H1 (cell line): ENCODE data around the gene GALNT13. TPM values are rescaled to one million over a fixed set of nuclear protein-coding genes. Genes with fewer than 3 reads are reported as not detected.
A peak's percentile ranks its signal among the peaks of the same experiment; 100 is the strongest.

Experiments used
- CTCF ChIA-PET: fragments of 300-600 bp; sonication (Branson Sonifier 250); formaldehyde crosslinking; loops from one replicate; lab custom pipeline; 2021; ENCODE audit not compliant: partially characterized antibody; lab: Charles Lee
- POLR2A ChIA-PET: fragments of 300-600 bp; sonication (Branson Sonifier 250); formaldehyde crosslinking; loops from one replicate; lab custom pipeline; 2021; ENCODE audit warnings: inconsistent platforms; ENCODE audit not compliant: partially characterized antibody; lab: Charles Lee
- DNase-seq, 2 experiments: peaks; one replicate each; pipeline versions ENCODE4 v3.0.0 to v3.0.0-alpha.2; 2010 to 2022; ENCODE audit warnings: low spot score in 2 of 2, low read depth in 1 of 2, mixed read lengths in 1 of 2
- FAIRE-seq: peaks from 2 replicates; lab custom pipeline; 2011; peaks lifted over from hg19 to GRCh38; lab: Jason Lieb, UNC
- H2AFZ ChIP-seq: 2 replicates; pipeline ENCODE4 v1.8.1; 2012; ENCODE audit warnings: low read length, inconsistent platforms
- H2AK5ac ChIP-seq: 2 replicates; pipeline ENCODE4 v1.6.1; 2013; ENCODE audit warnings: low read depth, low read length
- H2BK120ac ChIP-seq: replicated peaks from 2 replicates; pipeline ENCODE3; 2013; ENCODE audit warnings: low read depth, low read length, inconsistent platforms
- H2BK12ac ChIP-seq: 2 replicates; pipeline ENCODE4 v1.6.1; 2013; ENCODE audit warnings: low read depth, low read length
- H2BK15ac ChIP-seq: 2 replicates; pipeline ENCODE4 v1.6.1; 2013; ENCODE audit warnings: low read length
- H2BK20ac ChIP-seq: 2 replicates; pipeline ENCODE4 v1.6.1; 2013; ENCODE audit warnings: low read length
- H2BK5ac ChIP-seq: 2 replicates; pipeline ENCODE4 v1.6.1; 2013; ENCODE audit warnings: low read depth, low read length
- H3K14ac ChIP-seq: 2 replicates; pipeline ENCODE4 v1.6.1; 2013; ENCODE audit warnings: inconsistent platforms; ENCODE audit not compliant: insufficient read length
- H3K18ac ChIP-seq: 2 replicates; pipeline ENCODE4 v1.6.1; 2013; ENCODE audit warnings: low read length; ENCODE audit errors: extremely low read depth
- H3K23ac ChIP-seq: 2 replicates; pipeline ENCODE4 v1.6.1; 2013; ENCODE audit warnings: inconsistent platforms; ENCODE audit not compliant: insufficient read length
- H3K23me2 ChIP-seq: 2 replicates; pipeline ENCODE4 v1.6.1; 2013; ENCODE audit warnings: low read depth, low read length
- H3K27ac ChIP-seq: 2 replicates; pipeline ENCODE4 v1.6.1; 2011; ENCODE audit warnings: low read depth, low read length, inconsistent platforms
- H3K27me3 ChIP-seq, 4 experiments: replicated peaks in 1 of 4; 1 replicate in 1 of 4; 2 replicates in 3 of 4; pipeline versions ENCODE4 v1.6.1 to v1.8.1; 2011 to 2013; ENCODE audit warnings: low read length in 3 of 4, mild to moderate bottlenecking in 3 of 4, inconsistent platforms in 2 of 4, mixed read lengths in 2 of 4, moderate library complexity in 1 of 4; ENCODE audit not compliant: control insufficient read depth in 3 of 4, insufficient read depth in 3 of 4; ENCODE audit errors: extremely low read depth in 1 of 4
- H3K36me3 ChIP-seq, 4 experiments: 2 replicates each; pipeline versions ENCODE4 v1.6.1 to v1.8.1; 2011 to 2013; ENCODE audit warnings: mild to moderate bottlenecking in 4 of 4, low read length in 3 of 4, moderate library complexity in 2 of 4, control low read depth in 1 of 4, inconsistent platforms in 1 of 4; ENCODE audit not compliant: insufficient read depth in 4 of 4, control insufficient read depth in 2 of 4
- H3K4ac ChIP-seq: replicated peaks from 2 replicates; pipeline ENCODE3; 2013; ENCODE audit warnings: low read length, low read depth, mixed read lengths, inconsistent platforms; ENCODE audit not compliant: insufficient read length
- H3K4me1 ChIP-seq, 4 experiments: replicated peaks in 1 of 4; 1 replicate in 1 of 4; 2 replicates in 3 of 4; pipeline versions ENCODE4 v1.6.1 to v1.8.1; 2011 to 2013; ENCODE audit warnings: low read length in 3 of 4, inconsistent platforms in 2 of 4, mixed read lengths in 1 of 4; ENCODE audit not compliant: insufficient read depth in 4 of 4, control insufficient read depth in 3 of 4
- H3K4me2 ChIP-seq, 2 experiments: 2 replicates each; pipeline versions ENCODE4 v1.6.1 to v1.8.1; 2011 to 2013; ENCODE audit warnings: low read depth in 2 of 2, low read length in 2 of 2, control low read depth in 1 of 2, inconsistent platforms in 1 of 2, mild to moderate bottlenecking in 1 of 2; ENCODE audit not compliant: insufficient read depth in 1 of 2
- H3K4me3 ChIP-seq, 4 experiments: fragments of 200-600, 300-600 bp in 1 of 4; sonication (generic), shearing (Covaris generic), sonication (Bioruptor Twin) in 1 of 4; 2 replicates each; pipeline versions ENCODE4 v1.5.1 to v1.8.1; 2011 to 2016; ENCODE audit warnings: low read length in 4 of 4, low read depth in 3 of 4, control low read depth in 2 of 4, inconsistent platforms in 2 of 4, mild to moderate bottlenecking in 2 of 4, mixed read lengths in 1 of 4, moderate library complexity in 1 of 4; ENCODE audit not compliant: insufficient read depth in 2 of 4; ENCODE audit errors: extremely low read depth in 1 of 4
- H3K56ac ChIP-seq: replicated peaks from 2 replicates; pipeline ENCODE3; 2013; ENCODE audit warnings: low read depth, mild to moderate bottlenecking, mixed read lengths, low read length, inconsistent platforms; ENCODE audit not compliant: insufficient read length
- H3K79me1 ChIP-seq: 2 replicates; pipeline ENCODE4 v1.6.1; 2013; ENCODE audit warnings: low read depth, low read length, control low read depth
- H3K79me2 ChIP-seq, 2 experiments: 2 replicates each; pipeline versions ENCODE4 v1.6.1 to v1.8.1; 2012 to 2013; ENCODE audit warnings: low read length in 2 of 2, mild to moderate bottlenecking in 2 of 2, inconsistent platforms in 1 of 2; ENCODE audit not compliant: insufficient read depth in 2 of 2, control insufficient read depth in 1 of 2
- H3K9ac ChIP-seq, 4 experiments: replicated peaks in 1 of 4; 1 replicate in 1 of 4; 2 replicates in 3 of 4; pipeline versions ENCODE4 v1.6.1 to v1.8.1; 2011 to 2013; ENCODE audit warnings: low read depth in 3 of 4, low read length in 3 of 4, control low read depth in 2 of 4, mild to moderate bottlenecking in 2 of 4, moderate library complexity in 2 of 4, inconsistent platforms in 1 of 4; ENCODE audit errors: extremely low read depth in 1 of 4
- H3K9me3 ChIP-seq, 2 experiments: 2 replicates each; pipeline versions ENCODE4 v1.6.1 to v1.8.1; 2012 to 2013; ENCODE audit warnings: mild to moderate bottlenecking in 2 of 2, moderate library complexity in 2 of 2, control low read depth in 1 of 2, inconsistent platforms in 1 of 2, low read depth in 1 of 2, low read length in 1 of 2, mixed read lengths in 1 of 2; ENCODE audit not compliant: insufficient read depth in 2 of 2
- H4K20me1 ChIP-seq, 2 experiments: replicated peaks in 1 of 2; 2 replicates each; pipeline versions ENCODE3 to v1.8.1; 2011 to 2013; ENCODE audit warnings: inconsistent platforms in 2 of 2, low read length in 2 of 2, mild to moderate bottlenecking in 1 of 2; ENCODE audit not compliant: insufficient read depth in 2 of 2, control insufficient read depth in 1 of 2
- H4K5ac ChIP-seq: 2 replicates; pipeline ENCODE4 v1.6.1; 2013; ENCODE audit warnings: low read length, low read depth, mixed read lengths, inconsistent platforms; ENCODE audit not compliant: insufficient read length
- H4K8ac ChIP-seq: 2 replicates; pipeline ENCODE4 v1.8.0; 2013; ENCODE audit warnings: mild to moderate bottlenecking, moderate library complexity, low read length, inconsistent platforms; ENCODE audit not compliant: insufficient read depth; ENCODE audit errors: extremely low read depth
- H4K91ac ChIP-seq: replicated peaks from 2 replicates; pipeline ENCODE3; 2013; ENCODE audit warnings: low read length, mixed read lengths, inconsistent platforms; ENCODE audit not compliant: insufficient read length
- BRCA1 ChIP-seq: IDR thresholded peaks from 2 replicates; pipeline ENCODE4 v1.6.1; 2012; ENCODE audit warnings: low read depth, low read length, improper control_type of control experiment
- RBBP5 ChIP-seq: IDR thresholded peaks from 2 replicates; pipeline ENCODE4 v1.7.1; 2012; ENCODE audit warnings: low read depth, mild to moderate bottlenecking, inconsistent platforms, low read length, moderate library complexity, borderline replicate concordance
- TBP ChIP-seq: IDR thresholded peaks from 2 replicates; pipeline ENCODE4 v1.6.1; 2011; ENCODE audit warnings: low read depth, low read length, improper control_type of control experiment
- TEAD4 ChIP-seq: IDR thresholded peaks from 2 replicates; pipeline ENCODE4 v1.6.1; 2012; ENCODE audit warnings: low read depth, low read length, inconsistent platforms, mixed read lengths
- WGBS, 2 experiments: shearing (Covaris generic) in 1 of 2; methylation state at CpG; one replicate each; pipeline versions ENCODE4 v1.1.6 to v1.1.7; 2013 to 2015; ENCODE audit warnings: low lambda C conversion rate in 2 of 2, mixed read lengths in 2 of 2, inconsistent platforms in 1 of 2, low coverage in 1 of 2, missing lambda C conversion rate in 1 of 2; ENCODE audit not compliant: insufficient replicate concordance in 2 of 2, insufficient coverage in 1 of 2, insufficient read length in 1 of 2; ENCODE audit errors: extremely low coverage in 1 of 2, missing lambda C conversion rate in 1 of 2; 5-methylcytosine and 5-hydroxymethylcytosine counted together
- polyA plus RNA-seq, 7 experiments: library from polyadenylated mRNA; depleted of rRNA in 3 of 7; stranded (reverse) in 5 of 7; unstranded in 2 of 7; fragments of >200 nt in 5 of 7; fragments of 200-250 nt in 2 of 7; gene quantifications; 1 replicate in 5 of 7; 2 replicates in 1 of 7; 4 replicates in 1 of 7; pipeline versions ENCODE4 v1.2.1 to v1.2.3, GENCODE V29; 2011 to 2013; ENCODE audit warnings: missing spikeins in 2 of 7, mixed read lengths in 2 of 7
- total RNA-seq: library from RNA; stranded (reverse); fragmentation: NEBNext Ultra II Directional; extraction: Animal tissue kit (Norgen Biotek cat#: 25700); gene quantifications from 2 replicates; pipeline ENCODE4 v1.2.1, GENCODE V29; 2021

GALNT13 gene
- total and polyA plus RNA-seq, 2 of the 8 experiments (the other 6 are each of a cell fraction or from before 2014, with no cell fraction given) = 3.2 to 9.6 TPM

- no peak overlapping the region for H2BK12ac ChIP-seq
- H3K9ac ChIP-seq = no peak overlapping the region
- H3K18ac ChIP-seq = no peak overlapping the region; the same call in 1 of the 2 replicates
- H2BK5ac ChIP-seq = no peak overlapping the region
- H3K4me1 ChIP-seq = peaks cover 3 to 8% (median 5%) of the 10 kb centered on the region in 4 experiments; a peak in 5 of 7 replicates
- peak in 1 of 2 experiments; percentile 46 for DNase-seq
- no peak overlapping the region for H3K4me3 ChIP-seq
- no peaks in the 10 kb centered on the region for H3K9me3 ChIP-seq
- H4K20me1 ChIP-seq = no peaks in the 10 kb centered on the region
- H3K14ac ChIP-seq = no peak overlapping the region
- H2AK5ac ChIP-seq = no peak overlapping the region
- no peaks in the 10 kb centered on the region for H3K79me1 ChIP-seq
- H3K79me2 ChIP-seq = no peaks in the 10 kb centered on the region
- no peak overlapping the region for H2AFZ ChIP-seq
- H3K4ac ChIP-seq = no peak overlapping the region
- peak overlapping the region; percentile 23; the same call in 1 of the 2 replicates for H3K27ac ChIP-seq
- no peak overlapping the region for H2BK20ac ChIP-seq
- H4K8ac ChIP-seq = peak overlapping the region; percentile 65
- no peak overlapping the region for H2BK15ac ChIP-seq
- ChIA-PET POLR2A (no interaction called here), CTCF (interaction anchor here (1.0 kb wide), 2 partner anchors 12 to 25 kb away, joined by 3 to 4 read pairs; no protein-coding TSS in a partner anchor)
- no peak overlapping the region for H3K4me2 ChIP-seq
- H4K5ac ChIP-seq = no peak overlapping the region
- no peaks in the 10 kb centered on the region; the same call in 1 of the 2 replicates for H3K23me2 ChIP-seq
- TF ChIP-seq BRCA1 (no peak), TBP (no peak), RBBP5 (no peak), TEAD4 (no peak)
- H3K56ac ChIP-seq = no peak overlapping the region
- H2BK120ac ChIP-seq = peak overlapping the region; percentile 49
- no peaks in the 10 kb centered on the region for H3K27me3 ChIP-seq
- FAIRE-seq = no peak
- H3K36me3 ChIP-seq = no peaks in the 10 kb centered on the region
- WGBS, 2 experiments = 89% methylated on average over 12 of the region's 12 CpGs; no CpG with 5 or more reads in 1 of the 2 experiments
- no peak overlapping the region for H3K23ac ChIP-seq
- H4K91ac ChIP-seq = no peak overlapping the region
These were observed 369.2 kb downstream of the GALNT13 start for GRCh38 chr2:154240921-154241379.
